Ascending aorta (tissue), 2 donors: Measurements from ENCODE around the gene DAG1. TPM values are rescaled to one million over a fixed set of nuclear protein-coding genes. Genes with fewer than 3 reads are reported as not detected.
A peak's percentile ranks its signal among the peaks of the same experiment; 100 is the strongest.

ENCODE experiments used
- DNase-seq, 2 donors: peaks; one replicate each; pipeline ENCODE4 v3.0.0-alpha.2; 2019; ENCODE audit warnings: low spot score in 2 of 2
- H3K27ac ChIP-seq, 2 donors: fragments of 200-600 bp; sonication (generic); one replicate each; pipeline ENCODE4 v1.5.1; 2016 to 2017; ENCODE audit warnings: mild to moderate bottlenecking in 1 of 2
- H3K27me3 ChIP-seq: fragments of 200-600 bp; sonication (generic); one replicate; pipeline ENCODE4 v1.5.1; 2017
- H3K36me3 ChIP-seq, 2 donors: fragments of 200-600 bp; sonication (generic); one replicate each; pipeline ENCODE4 v1.5.1; 2016
- H3K4me1 ChIP-seq, 2 donors: fragments of 200-600 bp; sonication (generic); one replicate each; pipeline ENCODE4 v1.5.1; 2016 to 2017; ENCODE audit warnings: mild to moderate bottlenecking in 1 of 2
- H3K4me3 ChIP-seq, 2 donors: fragments of 200-600 bp; sonication (generic); one replicate each; pipeline ENCODE4 v1.5.1; 2016 to 2017; ENCODE audit warnings: mild to moderate bottlenecking in 1 of 2
- H3K9me3 ChIP-seq, 2 donors: fragments of 200-600 bp; sonication (generic); one replicate each; pipeline ENCODE4 v1.5.1; 2016
- intact Hi-C: fragments of 100-400 bp; cut with DNase I; formaldehyde crosslinking; loops from one replicate; pipeline ENCODE4 v1.15.1; 2023
- total RNA-seq: library from RNA; depleted of rRNA; stranded (reverse); fragments of >200 nt; gene quantifications from one replicate; pipeline ENCODE4 v1.1.0, GENCODE V29; 2016
- TF ChIP-seq, protein P1 (sequence below), 3 experiments: fragments of 200-600 bp in 2 of 3; fragments of 450-650 bp in 1 of 3; sonication (generic) in 2 of 3; IDR thresholded peaks; one replicate each; pipeline ENCODE4 v1.5.1; 2016 to 2019; ENCODE audit warnings: antibody characterized with exemption in 3 of 3, mild to moderate bottlenecking in 1 of 3, moderate library complexity in 1 of 3

The DAG1 gene
- total RNA-seq: 57.9 TPM

DNA sequence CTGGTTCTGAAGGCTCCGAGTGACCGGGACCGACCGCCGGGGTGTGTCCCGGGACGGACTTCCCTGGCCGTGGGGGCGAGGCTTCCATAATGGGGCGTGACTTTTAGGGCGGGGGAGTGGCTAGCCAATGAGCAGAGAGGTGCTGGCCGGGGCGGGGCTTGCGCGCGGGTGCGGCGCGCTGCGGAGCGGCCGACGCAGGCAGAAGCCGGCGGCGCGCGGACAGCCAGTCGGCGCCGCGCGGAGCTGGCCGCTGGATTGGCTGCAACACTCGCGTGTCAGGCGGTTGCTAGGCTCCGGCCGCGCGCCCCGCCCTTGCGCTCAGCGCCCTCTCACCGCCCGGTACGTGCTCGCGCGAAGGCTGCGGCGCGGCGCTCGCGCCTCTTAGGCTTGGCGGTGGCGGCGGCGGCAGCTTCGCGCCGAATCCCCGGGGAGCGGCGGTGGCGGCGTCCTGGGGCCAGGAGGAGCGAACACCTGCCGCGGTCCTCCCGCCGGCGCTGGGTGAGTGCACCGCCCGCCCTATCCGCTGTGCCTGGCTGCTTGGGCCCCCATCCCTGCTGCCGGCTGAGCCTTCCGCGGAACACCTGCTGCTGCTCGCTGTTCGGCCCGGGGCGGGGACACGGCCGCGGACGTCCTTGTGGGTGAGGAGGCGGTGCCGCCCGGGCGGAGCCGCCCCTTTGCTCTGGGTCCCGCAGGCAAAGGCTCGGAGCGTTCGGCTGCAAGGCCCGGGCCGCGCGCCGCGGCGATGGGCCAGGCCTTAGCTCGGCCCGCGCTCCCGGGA is at the start of gene DAG1:
DAG1 (plus strand) TSS at position 332 of the 778 bp plus-strand sequence. CDS start 40,268 bp downstream, outside the sequence.
- Histone ChIP-seq H3K36me3 (no peaks in the 10 kb centered on the region), H3K27ac (peak within 1 kb of the TSS; percentile 98 to 99), H3K4me3 (peak within 1 kb of the TSS; percentile 86 to 99), H3K9me3 (no peaks in the 10 kb centered on the region), H3K4me1 (peaks cover 18 to 23% of the 10 kb centered on the region in 2 donors), H3K27me3 (no peaks in the 10 kb centered on the region)
- TF ChIP-seq, protein P1, sequence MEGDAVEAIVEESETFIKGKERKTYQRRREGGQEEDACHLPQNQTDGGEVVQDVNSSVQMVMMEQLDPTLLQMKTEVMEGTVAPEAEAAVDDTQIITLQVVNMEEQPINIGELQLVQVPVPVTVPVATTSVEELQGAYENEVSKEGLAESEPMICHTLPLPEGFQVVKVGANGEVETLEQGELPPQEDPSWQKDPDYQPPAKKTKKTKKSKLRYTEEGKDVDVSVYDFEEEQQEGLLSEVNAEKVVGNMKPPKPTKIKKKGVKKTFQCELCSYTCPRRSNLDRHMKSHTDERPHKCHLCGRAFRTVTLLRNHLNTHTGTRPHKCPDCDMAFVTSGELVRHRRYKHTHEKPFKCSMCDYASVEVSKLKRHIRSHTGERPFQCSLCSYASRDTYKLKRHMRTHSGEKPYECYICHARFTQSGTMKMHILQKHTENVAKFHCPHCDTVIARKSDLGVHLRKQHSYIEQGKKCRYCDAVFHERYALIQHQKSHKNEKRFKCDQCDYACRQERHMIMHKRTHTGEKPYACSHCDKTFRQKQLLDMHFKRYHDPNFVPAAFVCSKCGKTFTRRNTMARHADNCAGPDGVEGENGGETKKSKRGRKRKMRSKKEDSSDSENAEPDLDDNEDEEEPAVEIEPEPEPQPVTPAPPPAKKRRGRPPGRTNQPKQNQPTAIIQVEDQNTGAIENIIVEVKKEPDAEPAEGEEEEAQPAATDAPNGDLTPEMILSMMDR (IDR thresholded peaks at IDR 0.05): no peak
- intact Hi-C loops: loop anchor here (1.0 to 10.0 kb wide), 5 partner anchors 31 to 375 kb away; partner anchors contain the start of genes KLHDC8B, NICN1, QRICH1 and TCTA
- DNase-seq: peak; percentile 94 to 99

DNA sequence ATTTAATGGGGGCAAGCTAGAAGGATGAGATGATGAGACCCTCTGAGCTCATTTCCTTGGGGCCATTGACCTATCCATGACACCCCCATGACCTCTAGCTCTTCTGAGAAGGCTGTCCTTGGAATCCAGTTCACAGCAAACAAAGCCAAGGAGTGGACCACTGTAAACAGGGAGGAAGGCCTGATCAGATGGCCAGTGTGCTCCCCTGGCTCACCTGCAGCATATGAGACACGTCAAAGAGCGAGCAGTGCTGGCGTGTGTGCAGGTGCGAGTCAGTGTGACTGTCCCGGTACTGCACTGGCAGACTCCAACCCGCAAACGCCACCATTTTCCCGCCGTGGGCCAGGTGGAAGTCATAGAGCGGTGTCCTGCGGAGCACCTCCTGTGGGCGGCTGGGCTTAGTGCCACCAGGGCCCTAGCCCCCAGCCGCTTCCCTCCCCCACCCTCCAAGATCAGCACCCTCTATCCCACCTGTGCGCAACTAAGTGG is 48.1 kb upstream of the DAG1 start:
- TF ChIP-seq, protein P1 (IDR thresholded peaks at IDR 0.05): no peak
- Histone ChIP-seq H3K27ac (peak overlapping the region; percentile 44 to 49), H3K9me3 (no peaks in the 10 kb centered on the region), H3K4me1 (peaks cover 0 to 15% of the 10 kb centered on the region in 2 donors), H3K27me3 (no peaks in the 10 kb centered on the region), H3K4me3 (peak overlapping the region; percentile 43 to 55), H3K36me3 (peaks cover 11 to 39% of the 10 kb centered on the region in 2 donors)
- no peak for DNase-seq
- intact Hi-C loops: no loop called here

DNA sequence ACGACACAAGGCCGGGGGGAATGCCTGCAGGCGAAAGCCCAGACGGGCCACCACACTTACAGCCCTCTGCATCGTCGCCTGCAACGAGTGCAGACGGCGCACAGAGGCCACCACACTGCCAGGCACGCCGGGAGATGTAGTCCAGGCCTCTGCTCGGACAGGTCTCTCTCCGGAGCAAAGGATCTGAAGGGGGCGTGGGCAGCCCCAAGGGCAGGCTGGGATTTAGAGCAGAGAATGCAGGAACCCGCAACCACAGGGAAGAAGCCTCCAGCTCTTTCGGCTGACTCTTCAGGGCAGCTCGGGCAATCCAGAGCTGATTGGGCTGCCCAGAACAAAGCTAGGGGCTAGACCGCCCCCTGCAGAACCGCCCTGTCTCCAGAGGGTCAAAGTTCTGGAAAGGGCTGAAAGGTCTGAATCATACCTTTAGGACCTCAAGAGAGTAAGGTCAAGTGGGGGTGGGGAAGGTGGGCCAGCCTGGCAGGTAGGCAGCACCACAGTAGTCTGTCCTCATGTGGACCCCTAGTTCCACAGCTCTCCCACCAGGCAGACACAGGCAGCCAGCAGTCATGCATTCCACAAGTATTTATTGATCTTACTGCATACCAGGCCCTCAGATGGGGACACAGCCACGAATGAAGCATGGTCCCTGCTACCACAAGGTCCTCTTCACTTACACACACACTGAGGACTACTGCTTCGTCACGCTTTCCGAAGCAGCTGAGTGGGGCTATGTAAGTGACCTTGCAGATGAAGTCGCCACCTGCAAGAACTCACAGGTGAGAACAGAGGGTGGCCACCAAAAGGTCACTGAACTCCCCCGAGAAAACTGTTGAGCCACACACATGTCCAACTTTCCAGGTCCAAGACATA is 47.5 kb upstream of the DAG1 start, which contains the start of gene AMT:
AMT (minus strand) TSS at position 95 of the 870 bp plus-strand sequence; CDS start at position 72, 23 bp downstream.
- TF ChIP-seq, protein P1 (IDR thresholded peaks at IDR 0.05): no peak
- H3K27me3 ChIP-seq: no peaks in the 10 kb centered on the region
- peaks cover 0 to 15% of the 10 kb centered on the region in 2 donors for H3K4me1 ChIP-seq
- H3K27ac ChIP-seq: peak within 1 kb of the TSS; percentile 44 to 49
- peaks cover 11 to 35% of the 10 kb centered on the region in 2 donors for H3K36me3 ChIP-seq
- no peaks in the 10 kb centered on the region for H3K9me3 ChIP-seq
- DNase-seq: no peak
- peak within 1 kb of the TSS; percentile 43 to 55 for H3K4me3 ChIP-seq
- intact Hi-C loops: no loop called here

DNA sequence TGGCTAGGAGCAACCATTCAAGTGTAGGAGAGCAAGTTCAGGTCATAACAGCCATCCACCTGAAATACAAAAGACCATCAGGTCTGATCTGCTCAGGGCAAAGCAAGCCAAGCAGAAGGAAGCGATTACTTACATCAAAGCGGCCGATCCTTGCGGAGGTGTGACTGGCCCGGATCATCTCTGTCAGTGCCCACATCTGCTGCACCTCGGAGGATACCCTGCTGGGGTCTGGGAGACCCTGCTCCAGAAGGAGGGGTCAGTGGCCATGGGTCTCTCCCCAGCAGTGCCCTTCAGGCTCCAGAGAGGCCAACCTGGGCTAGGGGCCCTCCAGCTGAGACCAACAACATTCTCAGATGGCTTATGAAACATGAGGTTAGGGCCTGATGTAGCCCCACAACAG is 45.3 kb upstream of the DAG1 start:
- intact Hi-C loops: no loop called here
- Histone ChIP-seq H3K27me3 (no peaks in the 10 kb centered on the region), H3K4me3 (no peak overlapping the region), H3K36me3 (peaks cover 11 to 24% of the 10 kb centered on the region in 2 donors), H3K4me1 (peaks cover 0 to 21% of the 10 kb centered on the region in 2 donors), H3K27ac (no peak overlapping the region), H3K9me3 (no peaks in the 10 kb centered on the region)
- DNase-seq: no peak
- TF ChIP-seq, protein P1 (IDR thresholded peaks at IDR 0.05): no peak

DNA sequence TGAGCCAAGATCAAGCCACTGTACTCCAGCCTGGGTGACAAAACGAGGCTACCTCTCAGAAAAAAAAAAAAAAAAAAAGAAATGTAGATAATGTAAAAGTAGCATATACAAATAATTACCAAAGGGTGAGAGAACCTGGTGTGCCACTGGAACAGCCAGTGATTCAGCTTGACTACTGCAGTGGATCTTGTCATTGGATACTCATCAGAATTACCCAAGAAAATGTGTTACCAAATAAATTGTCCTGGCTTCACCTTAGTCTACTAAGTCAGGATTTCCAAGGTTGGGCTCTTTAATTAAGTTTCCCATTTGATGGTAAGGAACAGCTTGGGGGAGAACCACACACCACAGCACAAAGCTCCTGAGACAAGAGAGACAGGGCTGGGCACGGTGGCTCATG is 42.5 kb upstream of the DAG1 start:
- intact Hi-C loops: no loop called here
- DNase-seq: no peak
- Histone ChIP-seq H3K4me1 (peaks cover 0 to 10% of the 10 kb centered on the region in 2 donors), H3K36me3 (peaks cover 7 to 24% of the 10 kb centered on the region in 2 donors), H3K27ac (no peak overlapping the region), H3K27me3 (no peaks in the 10 kb centered on the region), H3K4me3 (no peak overlapping the region), H3K9me3 (no peaks in the 10 kb centered on the region)
- TF ChIP-seq, protein P1 (IDR thresholded peaks at IDR 0.05): no peak
